Aortic smooth muscle cell (primary cell): ENCODE results near the gene EPOP. TPM values are rescaled to one million over a fixed set of nuclear protein-coding genes. Genes with fewer than 3 reads are reported as not detected.

Source experiments
- total RNA-seq: library from RNA; depleted of rRNA; stranded (reverse); fragments of >200 nt; gene quantifications from 2 replicates; pipeline ENCODE4 v1.2.3, GENCODE V29; 2014

Gene EPOP
- total RNA-seq = 0.26 and 0.37 TPM in 2 replicates

DNA sequence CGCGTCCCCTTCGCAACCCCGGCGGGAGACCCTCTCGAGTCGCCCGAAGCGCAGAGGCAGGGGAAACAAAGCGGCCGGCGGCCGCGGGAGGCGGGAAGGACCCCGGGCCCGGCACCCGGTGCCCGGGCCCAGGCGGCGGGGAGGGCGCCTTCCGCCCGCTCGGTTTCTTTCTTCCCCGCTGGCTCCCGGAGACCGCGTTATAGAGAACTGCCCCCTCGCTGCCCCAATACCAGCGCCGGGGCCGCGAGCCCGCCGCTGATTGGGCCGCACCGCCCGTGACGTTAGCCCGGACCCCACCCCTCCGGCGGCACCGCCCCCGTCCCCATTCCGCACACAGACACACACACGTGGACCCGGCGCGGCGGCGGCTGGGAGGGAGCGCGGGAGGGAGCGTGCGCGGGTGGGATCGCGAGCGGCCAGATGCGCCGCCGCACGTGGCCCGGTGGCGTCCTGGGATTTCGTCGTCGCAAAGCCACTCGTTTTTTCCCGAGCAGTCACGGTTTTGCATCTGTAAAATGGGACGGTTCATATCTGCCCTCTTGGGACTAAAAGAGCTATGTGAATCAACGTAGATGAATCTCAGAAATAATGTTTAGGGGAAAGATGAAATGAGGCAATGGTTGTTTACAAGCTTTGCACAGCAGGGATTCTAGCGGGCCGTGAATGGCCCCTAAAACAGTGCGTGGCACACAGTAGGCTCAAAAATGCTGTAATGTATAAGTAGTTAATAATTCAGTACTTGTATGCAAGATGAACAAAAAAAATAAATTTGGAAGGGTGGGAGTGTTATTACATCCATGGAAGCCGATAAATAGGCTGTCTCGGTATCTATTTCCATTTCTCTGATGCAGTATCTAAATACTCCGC, at the start of gene EPOP:
TSS of gene EPOP (minus strand) at position 209 of the 867 bp plus-strand sequence. CDS start 462 bp downstream, outside the sequence.

DNA sequence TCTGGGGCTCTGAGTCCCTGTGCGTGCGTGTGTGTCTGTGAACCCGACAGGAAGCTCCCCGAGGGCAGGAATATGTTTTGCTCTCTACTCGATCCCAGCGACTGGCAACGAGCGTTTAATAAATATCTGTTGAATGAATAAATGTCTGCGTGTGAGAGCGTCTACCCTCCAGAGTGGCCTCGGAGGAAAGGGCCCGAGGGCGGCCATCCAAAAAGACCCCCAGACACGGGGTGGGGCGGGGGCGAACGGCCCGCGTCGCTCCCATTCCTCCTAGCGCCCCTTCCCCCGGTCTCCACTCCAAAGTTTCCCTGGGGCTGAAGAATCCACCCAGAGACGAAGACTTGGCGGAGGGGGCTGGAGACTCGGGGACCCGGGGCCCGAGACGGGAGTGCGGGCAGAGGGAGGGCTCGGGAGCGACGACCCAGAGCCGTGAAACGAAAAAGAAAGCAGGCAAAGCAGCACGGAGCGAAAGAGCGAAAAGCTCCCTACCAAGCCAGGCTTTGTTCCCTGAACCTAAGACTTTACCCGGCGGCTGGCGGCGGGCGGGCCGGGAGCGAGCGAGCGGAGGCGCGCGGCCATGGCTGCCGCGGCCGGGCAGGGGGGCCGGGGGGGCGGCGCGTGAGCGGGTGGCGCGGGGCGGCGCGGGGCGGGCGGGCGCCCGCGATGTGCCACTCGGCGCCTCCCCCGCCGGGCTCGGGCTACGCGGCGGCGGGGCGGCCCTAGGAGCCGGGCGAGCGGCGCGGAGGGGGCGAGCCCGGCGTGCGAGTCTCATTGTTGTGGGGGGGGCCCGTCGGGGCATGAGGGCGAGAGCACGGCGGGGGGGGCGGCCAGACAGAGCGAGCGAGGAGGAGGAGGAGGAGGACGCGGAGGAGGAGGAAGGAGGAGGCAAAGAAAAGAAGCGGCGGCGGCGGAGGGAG, 30.1 kb upstream of the EPOP start, which contains the start of gene MLLT6:
TSS of gene MLLT6 (plus strand) at position 668 of the 917 bp plus-strand sequence. CDS start 360 bp downstream, outside the sequence.

Other genes starting within 250 kb of the EPOP start
- 33.3 and 60.0 TPM in 2 replicates for gene ARHGAP23, start 246.5 kb downstream of the EPOP start, total RNA-seq
- under 0.01 TPM in 1 of 2 replicates, not detected in the other for gene SRCIN1, start 69.0 kb downstream of the EPOP start, total RNA-seq
- 21.5 and 23.0 TPM in 2 replicates for gene MLLT6, start 30.3 kb upstream of the EPOP start, total RNA-seq
- gene CISD3, start 55.4 kb upstream of the EPOP start, total RNA-seq = 4.0 and 5.8 TPM in 2 replicates
- 4.1 and 5.6 TPM in 2 replicates for gene PCGF2, start 73.4 kb upstream of the EPOP start, total RNA-seq
- 362 and 442 TPM in 2 replicates for gene PSMB3, start 77.8 kb upstream of the EPOP start, total RNA-seq
- 49.9 and 57.6 TPM in 2 replicates for gene PIP4K2B, start 124.6 kb upstream of the EPOP start, total RNA-seq
- 10.1 and 10.6 TPM in 2 replicates for gene CWC25, start 150.4 kb upstream of the EPOP start, total RNA-seq
- 2,333 and 2,606 TPM in 2 replicates for gene RPL23, start 178.8 kb upstream of the EPOP start, total RNA-seq
- 88.5 and 114 TPM in 2 replicates for gene LASP1, start 195.1 kb upstream of the EPOP start, total RNA-seq